Thoracic aorta (tissue), 2 donors: ENCODE results near the gene PIEZO1. TPM values are rescaled to one million over a fixed set of nuclear protein-coding genes. Genes with fewer than 3 reads are reported as not detected.

Experiments
- ATAC-seq: fragments of 150-250 bp; one replicate; pipeline ENCODE4 v1.8.0; 2017; ENCODE audit warnings: low read depth; ENCODE audit not compliant: insufficient number of reproducible peaks, low FRiP score
- DNase-seq: peaks from one replicate; pipeline ENCODE4 v3.0.0-alpha.2; 2020; ENCODE audit warnings: low spot score
- H3K27ac ChIP-seq, 2 donors: fragments of 200-600 bp; sonication (generic); 1 replicate in 1 of 2; 2 replicates in 1 of 2; pipeline ENCODE4 v1.5.1; 2016; ENCODE audit warnings: mild to moderate bottlenecking in 2 of 2, moderate library complexity in 2 of 2
- H3K27me3 ChIP-seq: fragments of 200-600 bp; sonication (generic); replicated peaks from 2 replicates; pipeline ENCODE4 v1.6.0; 2016; ENCODE audit warnings: mild to moderate bottlenecking; ENCODE audit not compliant: insufficient read depth
- H3K36me3 ChIP-seq: fragments of 200-600 bp; sonication (generic); one replicate; pipeline ENCODE4 v1.5.1; 2016
- H3K4me1 ChIP-seq, 2 donors: fragments of 200-600 bp; sonication (generic); 1 replicate in 1 of 2; 2 replicates in 1 of 2; pipeline versions ENCODE4 v1.5.1 to v1.6.0; 2016; ENCODE audit warnings: low read depth in 2 of 2, mild to moderate bottlenecking in 1 of 2; ENCODE audit not compliant: control insufficient read depth in 1 of 2
- H3K4me3 ChIP-seq: fragments of 200-600 bp; sonication (generic); 2 replicates; pipeline ENCODE4 v1.5.1; 2016; ENCODE audit warnings: mild to moderate bottlenecking
- H3K9me3 ChIP-seq: fragments of 200-600 bp; sonication (generic); 2 replicates; pipeline ENCODE4 v1.5.1; 2016
- total RNA-seq, 2 donors: library from RNA; depleted of rRNA; stranded (reverse); fragments of >200 nt; gene quantifications; one replicate each; pipeline versions ENCODE4 v1.1.0 to v1.2.3, GENCODE V29; 2016
- TF ChIP-seq, protein P1 (sequence below): fragments of 200-600 bp; sonication (generic); IDR thresholded peaks from one replicate; pipeline ENCODE4 v1.5.1; 2019; ENCODE audit warnings: antibody characterized with exemption

The PIEZO1 gene
- total RNA-seq, 2 donors from 2014 or later, result 108 to 179 TPM

DNA sequence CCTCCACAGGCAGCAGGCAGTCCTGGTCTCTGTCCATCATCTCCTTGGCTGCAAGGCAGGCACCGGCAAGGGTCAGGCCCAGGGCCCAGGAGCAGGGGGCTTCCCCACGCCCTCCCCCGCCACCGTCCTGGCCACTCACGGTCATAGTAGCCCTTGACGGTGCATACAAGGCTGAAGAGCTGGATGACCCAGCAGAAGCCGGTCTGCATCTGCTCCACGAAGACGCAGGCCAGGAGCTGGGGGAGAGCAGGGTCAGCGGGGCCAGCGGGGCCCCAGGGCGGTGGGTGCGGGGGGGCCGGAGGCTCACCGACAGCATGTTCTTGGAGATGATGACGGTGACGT is 58.6 kb downstream of the PIEZO1 start:
- Histone ChIP-seq H3K9me3 (no peaks in the 10 kb centered on the region), H3K4me1 (no peaks in the 10 kb centered on the region), H3K27ac (no peak overlapping the region), H3K27me3 (no peaks in the 10 kb centered on the region), H3K4me3 (no peak overlapping the region), H3K36me3 (peaks cover 49% of the 10 kb centered on the region)
- TF ChIP-seq, protein P1, sequence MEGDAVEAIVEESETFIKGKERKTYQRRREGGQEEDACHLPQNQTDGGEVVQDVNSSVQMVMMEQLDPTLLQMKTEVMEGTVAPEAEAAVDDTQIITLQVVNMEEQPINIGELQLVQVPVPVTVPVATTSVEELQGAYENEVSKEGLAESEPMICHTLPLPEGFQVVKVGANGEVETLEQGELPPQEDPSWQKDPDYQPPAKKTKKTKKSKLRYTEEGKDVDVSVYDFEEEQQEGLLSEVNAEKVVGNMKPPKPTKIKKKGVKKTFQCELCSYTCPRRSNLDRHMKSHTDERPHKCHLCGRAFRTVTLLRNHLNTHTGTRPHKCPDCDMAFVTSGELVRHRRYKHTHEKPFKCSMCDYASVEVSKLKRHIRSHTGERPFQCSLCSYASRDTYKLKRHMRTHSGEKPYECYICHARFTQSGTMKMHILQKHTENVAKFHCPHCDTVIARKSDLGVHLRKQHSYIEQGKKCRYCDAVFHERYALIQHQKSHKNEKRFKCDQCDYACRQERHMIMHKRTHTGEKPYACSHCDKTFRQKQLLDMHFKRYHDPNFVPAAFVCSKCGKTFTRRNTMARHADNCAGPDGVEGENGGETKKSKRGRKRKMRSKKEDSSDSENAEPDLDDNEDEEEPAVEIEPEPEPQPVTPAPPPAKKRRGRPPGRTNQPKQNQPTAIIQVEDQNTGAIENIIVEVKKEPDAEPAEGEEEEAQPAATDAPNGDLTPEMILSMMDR, result no peak
- ATAC-seq (no peak), DNase-seq (no peak)

DNA sequence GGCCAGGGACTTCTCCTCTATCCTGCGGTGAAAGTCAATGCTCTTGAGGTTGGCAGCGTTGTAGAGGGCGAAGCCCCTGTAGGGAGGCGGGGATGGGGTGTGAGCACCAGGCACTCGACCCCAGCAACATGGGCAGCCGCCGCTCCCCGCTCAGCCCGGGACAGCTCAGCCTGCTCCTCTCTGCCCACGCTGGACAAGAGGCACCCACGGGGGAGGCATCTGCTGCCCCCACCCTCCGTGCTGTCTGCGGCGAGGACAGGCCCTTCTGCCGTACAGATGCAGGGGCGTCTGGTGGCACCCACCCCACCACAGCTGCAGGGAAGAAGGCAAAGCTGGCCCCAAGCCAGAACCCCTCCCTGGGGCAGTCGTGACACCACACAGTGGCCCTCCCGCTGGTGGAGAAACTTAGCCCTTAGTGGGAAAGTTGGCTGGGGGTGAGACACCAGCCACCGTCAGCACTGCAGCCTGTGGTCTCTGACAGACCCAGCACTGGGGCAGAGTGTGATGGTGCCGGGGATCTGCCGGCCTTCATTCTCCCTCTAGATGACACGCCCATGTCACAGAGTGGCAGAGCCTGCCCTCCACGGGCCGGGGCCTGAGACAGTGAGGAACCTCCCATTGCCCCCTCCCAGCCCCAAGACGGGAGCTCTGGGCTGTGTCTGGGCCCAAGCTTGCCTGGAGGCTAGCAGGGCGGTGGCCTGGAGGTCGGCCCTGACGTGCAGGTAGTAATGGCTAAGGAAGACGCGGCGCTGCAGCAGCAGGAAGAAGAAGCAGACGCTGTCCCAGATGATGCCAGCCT is 59.2 kb downstream of the PIEZO1 start:
- Histone ChIP-seq H3K27me3 (no peaks in the 10 kb centered on the region), H3K27ac (no peak overlapping the region), H3K9me3 (no peaks in the 10 kb centered on the region), H3K4me3 (no peak overlapping the region), H3K4me1 (no peaks in the 10 kb centered on the region), H3K36me3 (peaks cover 51% of the 10 kb centered on the region)
- TF ChIP-seq, protein P1, result no peak
- no peak for DNase-seq
- no peak for ATAC-seq

DNA sequence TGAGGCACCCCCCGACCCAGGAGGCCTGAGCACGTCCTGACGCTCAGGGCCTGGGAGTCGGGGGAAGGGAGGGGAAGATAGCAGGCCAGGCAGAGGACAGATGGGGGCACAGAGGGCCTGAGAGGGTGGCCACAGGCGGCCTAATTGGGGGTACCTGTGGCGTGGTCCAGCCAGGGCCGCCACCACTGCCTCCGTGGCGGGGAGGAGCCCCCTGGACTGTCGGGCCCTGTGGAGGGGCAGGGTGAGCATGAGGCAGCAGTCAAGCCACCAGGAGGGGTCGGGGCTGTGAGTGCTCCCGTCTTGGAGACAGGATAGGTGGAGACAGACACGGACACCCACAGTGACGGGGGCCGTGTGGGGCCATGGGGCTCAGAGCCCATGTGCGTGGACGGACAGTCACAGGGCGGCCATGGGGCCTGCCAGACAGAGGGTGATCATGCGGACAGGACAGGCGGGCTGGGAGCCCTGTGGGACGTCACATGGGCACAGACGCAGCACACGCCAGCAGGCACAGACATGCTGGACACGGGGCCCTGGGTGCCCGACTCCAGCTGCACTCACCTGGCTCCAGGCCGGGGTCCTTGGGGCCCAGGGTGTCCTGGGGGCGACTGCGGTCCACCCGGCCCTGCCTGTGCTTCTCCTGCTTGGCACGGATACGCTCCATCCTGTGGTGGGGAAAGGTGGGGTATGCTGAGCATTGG is 60.0 kb downstream of the PIEZO1 start:
- DNase-seq (no peak), ATAC-seq (no peak)
- peaks cover 57% of the 10 kb centered on the region for H3K36me3 ChIP-seq
- no peak overlapping the region for H3K4me3 ChIP-seq
- H3K4me1 ChIP-seq, result no peaks in the 10 kb centered on the region
- H3K9me3 ChIP-seq, result no peaks in the 10 kb centered on the region
- TF ChIP-seq, protein P1, result no peak
- H3K27ac ChIP-seq, result no peak overlapping the region
- no peaks in the 10 kb centered on the region for H3K27me3 ChIP-seq

DNA sequence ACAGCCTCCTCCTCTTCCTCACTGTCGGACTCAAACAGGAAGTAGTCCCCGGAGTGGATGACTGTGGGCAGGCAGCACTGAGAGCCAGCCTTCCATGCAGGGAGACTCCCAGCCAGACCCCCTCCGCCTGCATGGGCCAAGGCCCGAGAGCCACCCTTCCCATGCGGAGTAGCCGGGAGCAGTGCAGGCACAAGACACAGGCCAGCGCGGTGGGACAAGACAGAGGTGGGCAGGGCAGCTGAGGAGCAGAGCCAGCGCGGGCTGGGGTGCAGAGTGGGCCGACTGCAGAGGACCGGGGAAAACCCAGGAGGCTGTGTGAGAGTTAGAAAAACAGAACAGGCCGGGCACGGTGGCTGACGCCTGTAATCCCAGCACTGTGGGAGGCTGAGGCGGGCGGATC is 61.1 kb downstream of the PIEZO1 start:
- DNase-seq (no peak), ATAC-seq (no peak)
- TF ChIP-seq, protein P1, result no peak
- H3K9me3 ChIP-seq, result no peaks in the 10 kb centered on the region
- H3K36me3 ChIP-seq, result peaks cover 66% of the 10 kb centered on the region
- no peaks in the 10 kb centered on the region for H3K27me3 ChIP-seq
- H3K4me3 ChIP-seq, result no peak overlapping the region
- no peaks in the 10 kb centered on the region for H3K4me1 ChIP-seq
- no peak overlapping the region for H3K27ac ChIP-seq

DNA sequence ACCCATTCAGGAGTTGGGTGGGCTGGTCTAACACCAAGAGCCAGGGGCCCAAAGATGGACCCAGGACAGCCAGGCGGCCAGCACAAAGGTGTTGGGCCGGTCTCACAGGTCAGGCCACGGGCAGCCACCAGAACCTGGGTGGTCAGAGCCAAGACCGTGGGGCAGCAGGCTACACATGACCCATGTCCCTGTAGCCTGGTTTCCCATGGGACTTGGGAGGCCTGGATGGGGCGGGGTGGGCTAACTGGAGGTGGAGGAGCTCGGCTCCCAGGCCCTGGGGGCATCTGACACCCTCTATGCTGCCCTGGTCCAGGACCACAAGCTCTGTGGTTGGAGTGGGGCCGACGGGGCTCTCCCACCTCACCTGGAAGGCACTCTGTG is 61.5 kb downstream of the PIEZO1 start:
- no peak for ATAC-seq
- TF ChIP-seq, protein P1, result no peak
- peaks cover 70% of the 10 kb centered on the region for H3K36me3 ChIP-seq

More for the DNA sequence above, 61.5 kb downstream of the PIEZO1 start:
- Histone ChIP-seq H3K9me3 (no peaks in the 10 kb centered on the region), H3K4me3 (no peak overlapping the region), H3K27ac (no peak overlapping the region), H3K4me1 (no peaks in the 10 kb centered on the region), H3K27me3 (no peaks in the 10 kb centered on the region)
- DNase-seq, result no peak
